Ovary (tissue), 3 donors: ENCODE measurements around the gene KRT86.

ENCODE experiments used
- EP300 ChIP-seq: sonication (generic); formaldehyde crosslinking; IDR thresholded peaks from one replicate; pipeline ENCODE4 v1.6.1; 2017; ENCODE audit warnings: antibody characterized with exemption
- POLR2A ChIP-seq: fragments of 450-650 bp; IDR thresholded peaks from one replicate; pipeline ENCODE4 v1.6.1; 2017; ENCODE audit warnings: antibody characterized with exemption, mild to moderate bottlenecking, moderate library complexity
- TF ChIP-seq, protein P1 (sequence below), 3 donors: fragments of 450-650 bp in 2 of 3; fragments of 200-600 bp in 1 of 3; IDR thresholded peaks; one replicate each; pipeline versions ENCODE4 v1.5.1 to v1.8.0; 2016 to 2022; ENCODE audit warnings: antibody characterized with exemption in 3 of 3, mild to moderate bottlenecking in 1 of 3
- donor health status: DM: no; HTN: no; CAD: no.

DNA sequence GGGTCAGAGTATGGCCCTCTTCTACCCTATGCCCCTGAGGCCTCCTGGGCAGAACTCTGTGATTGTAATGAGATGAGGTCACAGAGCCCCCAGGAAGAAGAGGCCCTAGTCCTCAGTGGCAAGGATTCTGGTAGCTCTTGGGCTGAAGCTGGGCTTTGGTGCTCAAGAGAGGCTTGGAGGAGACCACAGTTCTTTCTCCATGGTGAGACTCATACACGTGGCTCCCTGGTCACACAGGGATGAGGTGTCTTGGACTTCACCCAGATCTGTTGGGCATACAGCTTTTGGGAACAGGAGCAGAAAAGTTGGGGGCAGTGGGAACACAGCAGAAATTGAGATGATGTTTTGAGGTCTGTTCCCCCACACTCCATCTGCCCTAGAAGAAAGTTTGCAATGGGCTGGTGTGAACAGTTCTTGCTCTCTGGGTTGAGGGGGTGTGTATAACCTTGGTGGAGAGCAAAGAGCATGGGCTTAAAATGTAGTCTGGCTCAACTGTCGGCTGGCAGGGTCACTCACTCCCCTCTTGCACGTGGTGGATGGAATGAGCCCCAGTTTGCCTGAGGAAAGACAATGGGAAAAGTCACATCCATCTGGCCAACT is at the start of gene KRT86:
- TF ChIP-seq, protein P1, sequence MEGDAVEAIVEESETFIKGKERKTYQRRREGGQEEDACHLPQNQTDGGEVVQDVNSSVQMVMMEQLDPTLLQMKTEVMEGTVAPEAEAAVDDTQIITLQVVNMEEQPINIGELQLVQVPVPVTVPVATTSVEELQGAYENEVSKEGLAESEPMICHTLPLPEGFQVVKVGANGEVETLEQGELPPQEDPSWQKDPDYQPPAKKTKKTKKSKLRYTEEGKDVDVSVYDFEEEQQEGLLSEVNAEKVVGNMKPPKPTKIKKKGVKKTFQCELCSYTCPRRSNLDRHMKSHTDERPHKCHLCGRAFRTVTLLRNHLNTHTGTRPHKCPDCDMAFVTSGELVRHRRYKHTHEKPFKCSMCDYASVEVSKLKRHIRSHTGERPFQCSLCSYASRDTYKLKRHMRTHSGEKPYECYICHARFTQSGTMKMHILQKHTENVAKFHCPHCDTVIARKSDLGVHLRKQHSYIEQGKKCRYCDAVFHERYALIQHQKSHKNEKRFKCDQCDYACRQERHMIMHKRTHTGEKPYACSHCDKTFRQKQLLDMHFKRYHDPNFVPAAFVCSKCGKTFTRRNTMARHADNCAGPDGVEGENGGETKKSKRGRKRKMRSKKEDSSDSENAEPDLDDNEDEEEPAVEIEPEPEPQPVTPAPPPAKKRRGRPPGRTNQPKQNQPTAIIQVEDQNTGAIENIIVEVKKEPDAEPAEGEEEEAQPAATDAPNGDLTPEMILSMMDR (IDR thresholded peaks at IDR 0.05), result no peak
- TF ChIP-seq POLR2A, result no peak
- TF ChIP-seq EP300, result no peak
